Lung (tissue), 12 donors: Measurements from ENCODE around the gene DTL. TPM values are rescaled to one million over a fixed set of nuclear protein-coding genes. Genes with fewer than 3 reads are reported as not detected.

Source experiments
- ATAC-seq: fragments of 200-7000 bp; cut with Tn5 transposase; one replicate; pipeline ENCODE4 v1.9.1; 2020; ENCODE audit warnings: moderate number of reproducible peaks; ENCODE audit not compliant: insufficient read depth, low FRiP score
- DNase-seq, 3 donors: peaks; one replicate each; pipeline ENCODE4 v3.0.0-alpha.2; 2013 to 2017
- H3K27ac ChIP-seq, 2 donors: one replicate each; pipeline ENCODE4 v1.5.1; 2013; ENCODE audit warnings: mild to moderate bottlenecking in 2 of 2, moderate library complexity in 2 of 2, control low read depth in 1 of 2, inconsistent platforms in 1 of 2, low read depth in 1 of 2, low read length in 1 of 2
- H3K27me3 ChIP-seq, 3 donors: one replicate each; pipeline ENCODE4 v1.5.1; 2013; ENCODE audit warnings: low read length in 2 of 3; ENCODE audit not compliant: control insufficient read depth in 3 of 3, insufficient read depth in 3 of 3
- H3K36me3 ChIP-seq, 4 donors: one replicate each; pipeline ENCODE4 v1.5.1; 2013; ENCODE audit warnings: low read length in 4 of 4, mild to moderate bottlenecking in 1 of 4, moderate library complexity in 1 of 4; ENCODE audit not compliant: control insufficient read depth in 4 of 4, insufficient read depth in 4 of 4
- H3K4me1 ChIP-seq, 5 donors: one replicate each; pipeline ENCODE4 v1.5.1; 2013; ENCODE audit warnings: low read length in 5 of 5, mild to moderate bottlenecking in 2 of 5, moderate library complexity in 1 of 5; ENCODE audit not compliant: control insufficient read depth in 5 of 5, insufficient read depth in 5 of 5
- H3K4me3 ChIP-seq: one replicate; pipeline ENCODE4 v1.5.1; 2013; ENCODE audit warnings: mild to moderate bottlenecking, control low read depth, moderate library complexity
- H3K9ac ChIP-seq, 2 donors: one replicate each; pipeline ENCODE4 v1.5.1; 2013; ENCODE audit warnings: low read length in 2 of 2, control low read depth in 1 of 2; ENCODE audit not compliant: insufficient read depth in 1 of 2
- H3K9me3 ChIP-seq, 4 donors: one replicate each; pipeline ENCODE4 v1.5.1; 2013; ENCODE audit warnings: low read length in 3 of 4, mild to moderate bottlenecking in 1 of 4, moderate library complexity in 1 of 4; ENCODE audit not compliant: control insufficient read depth in 4 of 4, insufficient read depth in 3 of 4
- CTCF ChIP-seq: IDR thresholded peaks from 2 replicates; pipeline ENCODE4 v1.5.1; 2012; ENCODE audit warnings: mild to moderate bottlenecking; ENCODE audit errors: control extremely low read depth, extremely low read depth
- WGBS, 2 donors: extraction: QIAGEN DNeasy Blood & Tissue Kit; methylation state at CpG; one replicate each; pipeline ENCODE4 v1.1.7; 2013; 5-methylcytosine and 5-hydroxymethylcytosine counted together
- polyA plus RNA-seq, 2 donors: library from polyadenylated mRNA; stranded (reverse); fragments of 200-250 nt; gene quantifications; one replicate each; pipeline ENCODE4 v1.2.1, GENCODE V29; 2013
- total RNA-seq, 2 donors: library from RNA; depleted of rRNA in 1 of 2; stranded (reverse); fragments of >200 nt in 1 of 2; gene quantifications; one replicate each; pipeline ENCODE4 v1.2.1, GENCODE V29; 2014 to 2021
- donor health status: control.
- donor health status: control.
- donor health status: Bipolar disorder and iron deficiency.
- donor health status: healthy.
- donor health status: DM: yes; HTN: yes; CAD: no.

DTL gene
- total and polyA plus RNA-seq, 4 donors: 1.1 to 27.8 (median 3.4) TPM

GRCh38 chr1:212045981-212046380 lies 10.4 kb downstream of the DTL start:
- TF ChIP-seq CTCF: no peak
- Histone ChIP-seq H3K9me3 (no peaks in the 10 kb centered on the region), H3K4me3 (no peak overlapping the region), H3K27ac (no peak overlapping the region), H3K9ac (no peak overlapping the region), H3K27me3 (no peaks in the 10 kb centered on the region), H3K36me3 (peaks cover 0 to 4% (median 0%) of the 10 kb centered on the region in 4 donors), H3K4me1 (no peaks in the 10 kb centered on the region)
- ATAC-seq (no peak), DNase-seq (no peak)
- 97 to 98% methylated on average over 2 of the region's 2 CpGs for WGBS, 2 donors

GRCh38 chr1:212053993-212054392 lies 18.4 kb downstream of the DTL start:
- no peak overlapping the region for H3K9ac ChIP-seq
- no peak overlapping the region for H3K27ac ChIP-seq
- H3K4me1 ChIP-seq: no peaks in the 10 kb centered on the region
- WGBS, 2 donors: 35 to 79% methylated on average over 1 of the region's 1 CpG
- H3K27me3 ChIP-seq: no peaks in the 10 kb centered on the region
- H3K4me3 ChIP-seq: no peak overlapping the region
- no peak for TF ChIP-seq CTCF
- H3K9me3 ChIP-seq: peaks cover 0 to 4% (median under 1%) of the 10 kb centered on the region in 4 donors
- ATAC-seq: no peak
- no peak for DNase-seq
- peaks cover 0 to 18% (median 0%) of the 10 kb centered on the region in 4 donors for H3K36me3 ChIP-seq

- no peak overlapping the region for H3K9ac ChIP-seq
- no peak overlapping the region for H3K27ac ChIP-seq
- DNase-seq: no peak
- no peak for TF ChIP-seq CTCF
- H3K4me3 ChIP-seq: no peak overlapping the region
- 88 to 97% methylated on average over 2 of the region's 2 CpGs for WGBS, 2 donors
- ATAC-seq: no peak
- no peaks in the 10 kb centered on the region for H3K4me1 ChIP-seq
- H3K27me3 ChIP-seq: no peaks in the 10 kb centered on the region
- peaks cover 0 to 4% (median under 1%) of the 10 kb centered on the region in 4 donors for H3K9me3 ChIP-seq
- peaks cover 0 to 14% (median 0%) of the 10 kb centered on the region in 4 donors for H3K36me3 ChIP-seq
Measured at GRCh38 chr1:212055333-212055732, 19.8 kb downstream of the DTL start.
